ENCODE results near the gene PRKCB. TPM values are rescaled to one million over a fixed set of nuclear protein-coding genes. Genes with fewer than 3 reads are reported as not detected.

Gene PRKCB
- total and polyA plus RNA-seq, 2 experiments from 2014 or later: 0.70 to 0.92 TPM

DNA sequence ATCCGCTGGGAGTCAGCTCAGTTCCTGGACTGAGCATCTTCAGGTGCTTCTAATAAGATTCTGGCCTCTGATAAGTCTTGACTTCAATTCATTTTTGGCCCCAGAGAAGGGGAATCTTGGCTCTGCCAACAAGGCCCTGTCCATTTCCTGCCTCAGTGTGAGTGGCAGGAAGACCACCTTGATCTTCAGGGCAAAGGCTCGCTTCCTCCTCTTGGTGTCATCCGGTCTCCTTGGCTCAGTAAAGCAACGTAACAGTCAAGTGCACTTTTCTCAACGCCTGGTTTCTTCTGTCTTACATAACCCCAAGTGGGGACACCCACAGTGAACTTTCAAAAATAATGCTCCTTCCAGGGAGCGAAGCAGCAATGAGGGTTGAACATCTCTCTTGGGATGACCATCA is 169.8 kb downstream of the PRKCB start:
- WGBS (ENCODE audit: low lambda C conversion rate, missing lambda C conversion rate): 91% methylated on average over 6 of the region's 6 CpGs
- Histone ChIP-seq H3K4me3 (no peak overlapping the region), H3K4me2 (no peak overlapping the region), H3K36me3 (replicated peaks; ENCODE audit: insufficient read depth, low read depth) (no peaks in the 10 kb centered on the region), H3K4me1 (ENCODE audit: insufficient read depth) (no peaks in the 10 kb centered on the region), H4K20me1 (ENCODE audit: insufficient read depth, poor library complexity, severe bottlenecking) (no peaks in the 10 kb centered on the region), H3K27ac (no peak overlapping the region), H3K79me2 (no peaks in the 10 kb centered on the region), H3K9me3 (ENCODE audit: low read depth) (no peaks in the 10 kb centered on the region), H3K27me3 (peaks cover 9% of the 10 kb centered on the region), H2AFZ (no peak overlapping the region), H3K9me2 (replicated peaks; ENCODE audit: insufficient read depth) (no peaks in the 10 kb centered on the region)
- TF ChIP-seq EZH2 (IDR thresholded peaks at IDR 0.05; ENCODE audit: borderline replicate concordance) (no peak), EZH2phosphoT487 (IDR thresholded peaks at IDR 0.05; ENCODE audit: low read depth, severe bottlenecking, unreplicated experiment) (no peak)
- TF ChIP-seq, protein P1, sequence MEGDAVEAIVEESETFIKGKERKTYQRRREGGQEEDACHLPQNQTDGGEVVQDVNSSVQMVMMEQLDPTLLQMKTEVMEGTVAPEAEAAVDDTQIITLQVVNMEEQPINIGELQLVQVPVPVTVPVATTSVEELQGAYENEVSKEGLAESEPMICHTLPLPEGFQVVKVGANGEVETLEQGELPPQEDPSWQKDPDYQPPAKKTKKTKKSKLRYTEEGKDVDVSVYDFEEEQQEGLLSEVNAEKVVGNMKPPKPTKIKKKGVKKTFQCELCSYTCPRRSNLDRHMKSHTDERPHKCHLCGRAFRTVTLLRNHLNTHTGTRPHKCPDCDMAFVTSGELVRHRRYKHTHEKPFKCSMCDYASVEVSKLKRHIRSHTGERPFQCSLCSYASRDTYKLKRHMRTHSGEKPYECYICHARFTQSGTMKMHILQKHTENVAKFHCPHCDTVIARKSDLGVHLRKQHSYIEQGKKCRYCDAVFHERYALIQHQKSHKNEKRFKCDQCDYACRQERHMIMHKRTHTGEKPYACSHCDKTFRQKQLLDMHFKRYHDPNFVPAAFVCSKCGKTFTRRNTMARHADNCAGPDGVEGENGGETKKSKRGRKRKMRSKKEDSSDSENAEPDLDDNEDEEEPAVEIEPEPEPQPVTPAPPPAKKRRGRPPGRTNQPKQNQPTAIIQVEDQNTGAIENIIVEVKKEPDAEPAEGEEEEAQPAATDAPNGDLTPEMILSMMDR (IDR thresholded peaks at IDR 0.05; ENCODE audit: poor library complexity): no peak
- DNase-seq (ENCODE audit: low spot score): no peak

DNA sequence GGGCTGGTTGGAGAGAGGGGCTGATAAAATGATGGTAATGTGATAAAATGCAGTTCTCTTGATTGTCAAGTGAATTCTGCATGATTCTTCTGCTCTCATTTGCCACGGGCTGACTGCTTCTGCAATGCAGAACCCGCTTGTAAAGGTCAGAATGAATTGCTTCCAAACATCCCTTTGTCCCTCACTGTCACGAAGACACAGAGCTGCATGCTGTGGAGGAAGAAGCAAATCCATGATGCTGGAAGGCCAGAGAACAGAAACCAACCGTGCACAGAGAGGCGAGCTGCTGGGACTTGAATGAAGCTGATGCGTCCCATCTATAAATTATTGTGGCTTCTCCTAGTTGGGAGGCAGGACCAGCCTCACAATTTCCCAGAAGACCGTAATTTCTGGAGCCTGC is 171.6 kb downstream of the PRKCB start:
- Histone ChIP-seq H3K4me3 (no peak overlapping the region), H3K79me2 (no peaks in the 10 kb centered on the region), H3K27ac (no peak overlapping the region), H3K36me3 (replicated peaks; ENCODE audit: insufficient read depth, low read depth) (no peaks in the 10 kb centered on the region), H3K4me1 (ENCODE audit: insufficient read depth) (no peaks in the 10 kb centered on the region), H3K27me3 (peaks cover 9% of the 10 kb centered on the region), H3K4me2 (no peak overlapping the region), H2AFZ (no peak overlapping the region), H3K9me2 (replicated peaks; ENCODE audit: insufficient read depth) (no peaks in the 10 kb centered on the region), H3K9me3 (ENCODE audit: low read depth) (no peaks in the 10 kb centered on the region), H4K20me1 (ENCODE audit: insufficient read depth, poor library complexity, severe bottlenecking) (no peaks in the 10 kb centered on the region)
- WGBS (ENCODE audit: low lambda C conversion rate, missing lambda C conversion rate): 66% methylated on average over 7 of the region's 7 CpGs
- TF ChIP-seq, protein P1 (IDR thresholded peaks at IDR 0.05; ENCODE audit: poor library complexity): no peak
- TF ChIP-seq EZH2phosphoT487 (IDR thresholded peaks at IDR 0.05; ENCODE audit: low read depth, severe bottlenecking, unreplicated experiment) (no peak), EZH2 (IDR thresholded peaks at IDR 0.05; ENCODE audit: borderline replicate concordance) (no peak)
- no peak for DNase-seq (ENCODE audit: low spot score)

DNA sequence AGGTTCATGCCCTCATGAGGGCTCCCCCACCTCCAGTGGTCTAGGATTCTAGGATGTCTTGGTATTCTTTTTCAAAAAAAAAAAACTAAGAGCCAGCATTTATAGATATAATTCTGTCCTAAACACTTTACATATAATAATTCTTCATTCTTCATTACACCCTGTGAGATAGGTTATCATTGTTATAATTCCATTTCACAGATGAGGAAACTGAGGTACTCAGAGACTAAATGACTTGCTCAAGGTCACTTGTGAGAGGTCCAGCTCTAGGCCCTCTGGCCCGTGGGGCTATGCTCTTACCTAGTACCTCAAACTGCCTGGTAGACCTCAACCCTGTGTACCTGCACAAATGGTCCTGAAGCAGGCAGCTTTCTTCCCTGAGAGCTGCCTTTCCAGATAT is 172.2 kb downstream of the PRKCB start:
- Histone ChIP-seq H3K4me1 (ENCODE audit: insufficient read depth) (no peaks in the 10 kb centered on the region), H4K20me1 (ENCODE audit: insufficient read depth, poor library complexity, severe bottlenecking) (no peaks in the 10 kb centered on the region), H3K4me3 (no peak overlapping the region), H2AFZ (no peak overlapping the region), H3K79me2 (no peaks in the 10 kb centered on the region), H3K27me3 (peaks cover 9% of the 10 kb centered on the region), H3K9me3 (ENCODE audit: low read depth) (no peaks in the 10 kb centered on the region), H3K27ac (no peak overlapping the region), H3K36me3 (replicated peaks; ENCODE audit: insufficient read depth, low read depth) (no peaks in the 10 kb centered on the region), H3K9me2 (replicated peaks; ENCODE audit: insufficient read depth) (no peaks in the 10 kb centered on the region), H3K4me2 (no peak overlapping the region)
- 50% methylated on average over 1 of the region's 1 CpG for WGBS (ENCODE audit: low lambda C conversion rate, missing lambda C conversion rate)
- no peak for DNase-seq (ENCODE audit: low spot score)
- TF ChIP-seq EZH2phosphoT487 (IDR thresholded peaks at IDR 0.05; ENCODE audit: low read depth, severe bottlenecking, unreplicated experiment): no peak
- TF ChIP-seq, protein P1 (IDR thresholded peaks at IDR 0.05; ENCODE audit: poor library complexity): no peak
- TF ChIP-seq EZH2 (IDR thresholded peaks at IDR 0.05; ENCODE audit: borderline replicate concordance): no peak

DNA sequence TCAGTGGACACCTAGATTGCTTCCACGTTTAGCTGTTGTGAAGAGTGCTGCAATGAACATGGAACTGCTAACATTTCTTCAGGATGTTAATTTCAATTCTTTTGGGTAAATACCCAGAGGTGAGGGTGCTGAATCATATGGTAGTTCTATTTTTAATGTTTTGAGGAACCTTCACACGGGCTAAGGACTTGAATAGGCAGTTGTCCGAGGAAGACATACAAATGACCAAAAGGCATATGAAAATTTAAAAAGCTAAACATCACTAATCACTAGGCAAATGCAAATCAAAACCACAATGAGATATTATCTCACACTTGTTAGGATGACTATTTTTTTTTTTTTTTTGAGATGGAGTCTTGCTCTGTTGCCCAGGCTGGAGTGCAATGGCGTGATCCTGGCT is 173.3 kb downstream of the PRKCB start:
- 86% methylated on average over 4 of the region's 4 CpGs for WGBS (ENCODE audit: low lambda C conversion rate, missing lambda C conversion rate)
- Histone ChIP-seq H4K20me1 (ENCODE audit: insufficient read depth, poor library complexity, severe bottlenecking) (no peaks in the 10 kb centered on the region), H3K27me3 (peaks cover 9% of the 10 kb centered on the region), H3K9me2 (replicated peaks; ENCODE audit: insufficient read depth) (no peaks in the 10 kb centered on the region), H3K79me2 (no peaks in the 10 kb centered on the region), H3K36me3 (replicated peaks; ENCODE audit: insufficient read depth, low read depth) (no peaks in the 10 kb centered on the region), H2AFZ (no peak overlapping the region), H3K4me1 (ENCODE audit: insufficient read depth) (no peaks in the 10 kb centered on the region), H3K4me3 (no peak overlapping the region), H3K9me3 (ENCODE audit: low read depth) (no peaks in the 10 kb centered on the region), H3K4me2 (no peak overlapping the region), H3K27ac (no peak overlapping the region)
- no peak for DNase-seq (ENCODE audit: low spot score)
- TF ChIP-seq, protein P1 (IDR thresholded peaks at IDR 0.05; ENCODE audit: poor library complexity): no peak
- TF ChIP-seq EZH2phosphoT487 (IDR thresholded peaks at IDR 0.05; ENCODE audit: low read depth, severe bottlenecking, unreplicated experiment): no peak
- no peak for TF ChIP-seq EZH2 (IDR thresholded peaks at IDR 0.05; ENCODE audit: borderline replicate concordance)
